NCI-H2107 treated with DMSO at 0.1 percent for 48 hours (cell line): Measurements from ENCODE around the gene TLE4.
"Not testable (repeated sequence)": the region's sequence is repeated elsewhere in the genome, so short reads cannot be mapped to it uniquely, and the experiment has no call there.

Source experiments
- DNase-seq: peaks from one replicate; lab custom pipeline; 2025; ENCODE audit not compliant: unreplicated experiment; lab: John Stamatoyannopoulos, UW

Gene TLE4

GRCh38 chr9:79571309-79572031 lies at the start of gene TLE4:
TLE4 (plus strand) TSS chr9:79571965; CDS start chr9:79572791, 826 bp downstream.
- DNase-seq, result peak; percentile 99

GRCh38 chr9:79522793-79523192 lies 49.0 kb upstream of the TLE4 start:
- DNase-seq, result no peak

GRCh38 chr9:79524266-79524665 lies 47.5 kb upstream of the TLE4 start:
- no peak for DNase-seq

- DNase-seq, result no peak
Measured at GRCh38 chr9:79526149-79526672, 45.6 kb upstream of the TLE4 start.

- DNase-seq, result no peak
Measured at GRCh38 chr9:79535534-79535933, 36.2 kb upstream of the TLE4 start.

- no peak for DNase-seq
Measured at GRCh38 chr9:79537838-79538237, 33.9 kb upstream of the TLE4 start.

GRCh38 chr9:79542735-79543620 lies 28.8 kb upstream of the TLE4 start:
- no peak for DNase-seq

GRCh38 chr9:79544375-79544774 lies 27.4 kb upstream of the TLE4 start:
- not testable (repeated sequence) for DNase-seq

- DNase-seq, result no peak
Measured at GRCh38 chr9:79551586-79551985, 20.2 kb upstream of the TLE4 start.

GRCh38 chr9:79551994-79552393 lies 19.8 kb upstream of the TLE4 start:
- DNase-seq, result no peak

GRCh38 chr9:79555474-79556089 lies 16.2 kb upstream of the TLE4 start:
- no peak for DNase-seq

GRCh38 chr9:79559495-79560181 lies 12.1 kb upstream of the TLE4 start:
- peak; percentile 31 for DNase-seq

GRCh38 chr9:79562749-79563386 lies 8.9 kb upstream of the TLE4 start:
- no peak for DNase-seq

GRCh38 chr9:79564105-79564504 lies 7.7 kb upstream of the TLE4 start:
- DNase-seq, result no peak

GRCh38 chr9:79565245-79565644 lies 6.5 kb upstream of the TLE4 start:
- DNase-seq, result peak; percentile 47

- DNase-seq, result no peak
Measured at GRCh38 chr9:79567671-79568098, 4.1 kb upstream of the TLE4 start.

- DNase-seq, result no peak
Measured at GRCh38 chr9:79568337-79569101, 3.2 kb upstream of the TLE4 start.

GRCh38 chr9:79569814-79570447 lies 1.8 kb upstream of the TLE4 start:
- no peak for DNase-seq
